SKM-1 treated with dmso at 0.1 percent for 144 hours (cell line): ENCODE results near the gene ZNF609.
"Not testable (repeated sequence)": the region's sequence is repeated elsewhere in the genome, so short reads cannot be mapped to it uniquely, and the experiment has no call there.

Source experiments
- DNase-seq: peaks from one replicate; lab custom pipeline; 2025; ENCODE audit not compliant: unreplicated experiment; lab: John Stamatoyannopoulos, UW

Gene ZNF609

GRCh38 chr15:64640146-64640871 lies 179.9 kb downstream of the ZNF609 start:
- DNase-seq, result peak; percentile 28

GRCh38 chr15:64642875-64643274 lies 182.5 kb downstream of the ZNF609 start:
- no peak for DNase-seq

- no peak for DNase-seq
These were observed 183.3 kb downstream of the ZNF609 start for GRCh38 chr15:64643685-64644084.

- DNase-seq, result not testable (repeated sequence)
These were observed 184.4 kb downstream of the ZNF609 start for GRCh38 chr15:64644811-64645210.

- no peak for DNase-seq
These were observed 185.6 kb downstream of the ZNF609 start for GRCh38 chr15:64645995-64646394.

- DNase-seq, result no peak
These were observed 187.0 kb downstream of the ZNF609 start for GRCh38 chr15:64647367-64647766.

GRCh38 chr15:64650552-64650951 lies 190.2 kb downstream of the ZNF609 start:
- no peak for DNase-seq

- no peak for DNase-seq
These were observed 191.3 kb downstream of the ZNF609 start for GRCh38 chr15:64651601-64652191.

GRCh38 chr15:64653757-64654156 lies 193.4 kb downstream of the ZNF609 start:
- DNase-seq, result no peak

- DNase-seq, result no peak
These were observed 196.1 kb downstream of the ZNF609 start for GRCh38 chr15:64656508-64656907.

GRCh38 chr15:64665179-64665578 lies 204.8 kb downstream of the ZNF609 start:
- no peak for DNase-seq

- no peak for DNase-seq
These were observed 207.4 kb downstream of the ZNF609 start for GRCh38 chr15:64667736-64668161.

GRCh38 chr15:64673866-64674265 lies 213.5 kb downstream of the ZNF609 start:
- DNase-seq, result no peak

- no peak for DNase-seq
These were observed 217.9 kb downstream of the ZNF609 start for GRCh38 chr15:64678126-64678819.

- DNase-seq, result no peak
These were observed 219.7 kb downstream of the ZNF609 start for GRCh38 chr15:64680097-64680496.

GRCh38 chr15:64681424-64682024 lies 221.1 kb downstream of the ZNF609 start:
- peak; percentile 39 for DNase-seq

- DNase-seq, result no peak
These were observed 221.9 kb downstream of the ZNF609 start for GRCh38 chr15:64682255-64682654.

GRCh38 chr15:64683378-64683777 lies 223.0 kb downstream of the ZNF609 start:
- DNase-seq, result no peak

- no peak for DNase-seq
These were observed 225.0 kb downstream of the ZNF609 start for GRCh38 chr15:64685230-64685888.

- DNase-seq, result peak; percentile 35
These were observed 225.9 kb downstream of the ZNF609 start for GRCh38 chr15:64686130-64686735.

- DNase-seq, result no peak
These were observed 226.8 kb downstream of the ZNF609 start for GRCh38 chr15:64687172-64687571.
